NCI-H2196 (cell line): ENCODE results near the gene HEMK1.

Experiments
- DNase-seq: peaks from one replicate; lab custom pipeline; 2025; ENCODE audit not compliant: unreplicated experiment; lab: John Stamatoyannopoulos, UW

HEMK1 gene

DNA sequence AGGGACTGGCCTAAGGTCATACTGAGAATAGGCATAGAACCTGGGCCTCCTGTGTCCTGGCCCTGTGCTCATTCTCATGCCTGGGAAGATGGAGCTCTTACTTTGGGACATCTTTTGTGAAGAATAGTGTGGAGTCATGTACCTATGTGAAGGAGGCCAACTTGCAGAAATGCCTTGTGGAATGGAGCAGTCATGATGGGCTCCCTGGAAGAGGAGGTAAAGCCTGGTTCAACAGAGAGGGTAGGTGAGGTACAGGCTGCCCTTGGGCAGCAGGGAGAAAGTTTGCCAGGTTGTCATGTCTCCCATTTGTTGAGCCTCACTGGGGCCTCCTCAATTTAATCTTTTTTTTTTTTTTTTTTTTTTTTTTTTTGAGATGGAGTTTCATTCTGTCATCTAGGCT, 65.7 kb downstream of the HEMK1 start:
- DNase-seq, result no peak

DNA sequence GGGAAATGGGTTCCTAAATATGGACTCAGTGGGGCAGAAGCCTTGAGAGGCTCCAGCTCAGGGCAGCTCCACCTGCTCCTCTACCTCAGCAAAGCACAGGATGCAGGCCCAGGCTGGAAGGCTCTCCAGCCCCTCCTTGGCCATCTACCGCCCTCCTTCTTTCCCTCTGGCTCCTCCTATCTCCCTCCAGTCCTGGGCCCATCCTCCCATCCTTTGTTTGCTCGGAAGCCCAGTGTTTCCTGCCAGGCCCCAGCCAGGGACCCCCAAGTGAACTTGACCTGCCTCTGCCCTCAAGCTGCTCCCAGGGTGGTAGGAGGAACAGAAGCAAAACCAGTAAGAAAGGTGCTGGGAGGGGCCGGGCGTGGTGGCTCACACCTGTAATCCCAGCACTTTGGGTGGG, 67.7 kb downstream of the HEMK1 start:
- no peak for DNase-seq

DNA sequence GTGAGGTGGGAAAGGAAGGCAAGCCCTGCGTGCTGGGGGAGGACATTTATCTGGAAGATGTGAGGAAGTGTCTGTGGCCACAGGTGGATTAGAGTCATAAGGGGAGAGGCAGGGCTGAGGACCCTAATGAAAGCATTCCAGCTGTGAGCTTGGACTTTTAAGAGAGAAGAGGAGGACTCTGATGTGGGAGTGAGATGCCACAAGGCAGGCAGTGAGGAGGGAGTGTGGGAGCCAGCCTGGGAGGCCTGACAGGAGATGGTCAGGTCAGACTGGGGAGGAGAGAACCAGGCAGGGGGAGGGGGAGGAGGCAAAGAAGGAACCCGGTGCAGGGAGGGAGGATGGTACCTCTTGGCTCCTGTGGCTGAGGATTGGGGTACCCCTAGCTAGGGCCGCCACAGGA, 68.6 kb downstream of the HEMK1 start:
- DNase-seq, result no peak

DNA sequence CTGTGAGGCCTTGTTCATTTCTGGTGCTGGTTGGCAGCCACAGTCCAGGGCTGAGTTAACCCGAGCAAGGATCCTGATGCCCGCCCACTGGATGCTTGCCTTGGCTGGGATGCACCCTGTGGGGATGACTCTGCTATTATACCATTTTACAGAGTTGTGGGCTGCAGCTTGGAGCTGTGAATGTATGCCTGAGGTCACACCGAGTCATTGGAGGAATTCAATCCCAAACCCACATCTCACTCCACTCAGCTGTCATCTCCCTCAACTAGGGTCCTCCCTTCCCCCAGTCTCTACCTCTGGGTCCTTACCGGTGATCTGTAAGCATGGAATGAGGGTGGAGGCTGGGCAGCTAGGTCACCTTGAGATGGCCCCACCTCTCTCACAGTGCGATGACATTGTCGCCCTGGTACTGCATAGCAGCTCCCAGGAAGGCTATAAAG, 69.8 kb downstream of the HEMK1 start:
- DNase-seq, result no peak

DNA sequence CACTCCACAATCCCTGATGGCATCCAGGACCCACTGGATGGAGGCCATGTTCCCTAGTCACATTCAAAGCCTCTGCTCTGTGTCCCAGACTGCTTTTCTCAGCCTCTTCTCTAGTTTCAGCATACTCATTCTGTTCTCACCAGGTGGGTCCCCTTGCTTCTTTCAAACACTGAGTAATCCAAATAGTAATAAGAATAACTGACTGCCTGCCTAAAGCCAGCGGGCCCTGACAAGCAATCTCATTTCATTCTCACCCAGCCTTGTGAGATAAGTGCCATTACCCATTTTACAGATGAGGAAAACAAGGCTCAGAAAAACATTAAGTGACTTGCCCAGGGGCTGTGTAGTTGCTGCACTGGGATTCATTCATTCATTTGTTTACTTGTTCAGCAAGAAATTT, 73.1 kb downstream of the HEMK1 start:
- DNase-seq, result no peak

DNA sequence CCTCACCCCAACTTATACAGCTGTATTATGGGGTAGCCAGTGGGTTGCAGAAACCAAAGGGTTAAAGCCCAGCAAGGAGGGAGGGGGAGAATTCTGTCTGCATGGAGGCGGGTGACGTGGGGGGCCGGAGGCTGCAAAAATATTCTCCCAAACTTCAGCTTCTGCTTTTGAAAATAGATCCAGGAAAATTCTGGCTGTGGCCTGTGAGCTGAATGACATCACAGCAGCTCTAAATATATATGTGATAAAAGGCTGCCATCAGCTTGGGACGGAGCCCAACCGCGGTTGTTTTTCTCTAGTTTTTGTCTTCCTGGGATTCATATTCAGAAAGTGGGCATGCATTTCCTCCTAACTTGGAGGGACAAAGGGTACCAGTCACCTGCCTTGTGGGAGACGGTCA, 75.2 kb downstream of the HEMK1 start:
- DNase-seq, result no peak

DNA sequence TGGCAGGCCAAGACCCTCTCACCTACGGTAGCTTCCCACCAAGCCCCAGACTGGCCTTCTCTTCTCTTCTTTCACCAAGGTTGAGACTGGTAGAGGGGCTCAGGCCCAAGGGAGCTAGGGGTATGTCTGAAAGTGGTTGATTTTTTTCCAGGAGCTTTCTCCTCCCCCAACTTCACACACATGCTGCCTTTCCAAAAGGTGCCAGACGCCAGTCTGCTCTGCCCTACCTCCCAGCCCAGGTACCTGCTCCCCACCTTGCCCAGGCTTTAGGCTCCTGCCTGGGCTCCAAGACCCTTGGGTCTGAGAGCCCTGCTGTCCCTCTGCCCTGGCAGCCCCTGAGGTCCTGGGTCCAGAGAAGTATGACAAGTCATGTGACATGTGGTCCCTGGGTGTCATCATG, 76.1 kb downstream of the HEMK1 start:
- no peak for DNase-seq
